ENCODE measurements around the gene CCDC187.
A peak's percentile ranks its signal among the peaks of the same experiment; 100 is the strongest.

Gene CCDC187

DNA sequence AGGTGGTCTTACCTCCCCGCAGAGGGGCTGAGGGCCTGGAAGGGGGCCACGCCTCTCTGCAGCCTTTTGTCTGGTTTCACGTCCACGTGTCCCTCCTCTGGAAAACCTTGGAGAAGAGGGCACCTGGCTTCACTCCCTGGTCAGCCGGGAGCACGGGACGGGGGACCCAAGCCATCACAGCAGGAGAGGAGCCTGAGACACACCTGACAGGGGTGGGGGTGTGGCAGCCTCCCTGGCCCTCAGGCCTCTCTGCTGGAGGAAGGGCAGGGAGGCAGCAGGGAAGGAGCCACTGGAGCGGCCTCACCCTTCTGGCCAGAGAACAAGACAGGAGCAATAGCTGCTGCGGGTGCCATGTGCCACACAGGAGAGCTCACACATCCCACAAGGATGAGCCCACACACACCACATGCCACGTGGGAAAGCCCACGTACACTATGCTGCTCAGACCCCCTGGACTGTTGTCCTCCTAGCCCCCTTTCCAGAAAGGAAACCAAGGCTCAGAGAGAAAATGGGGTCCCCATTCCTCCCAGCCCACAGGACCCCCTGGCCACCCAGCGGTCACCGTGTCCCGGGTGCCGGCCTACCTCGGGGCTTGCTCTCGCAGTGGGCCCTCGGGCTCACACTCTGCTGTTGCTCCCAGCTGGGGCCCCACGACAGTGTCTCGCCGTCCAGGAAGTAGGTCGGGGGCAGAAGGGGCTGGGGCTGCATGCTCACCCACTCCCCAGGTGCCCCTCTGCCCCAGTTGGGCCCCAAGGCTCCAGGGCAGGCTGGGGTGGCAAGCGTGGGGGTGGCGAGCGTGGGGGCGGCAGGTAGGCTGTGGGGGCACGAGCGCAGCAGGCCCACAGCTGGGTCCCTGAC is 18.2 kb downstream of the CCDC187 start:
- DNase-seq, result no peak

DNA sequence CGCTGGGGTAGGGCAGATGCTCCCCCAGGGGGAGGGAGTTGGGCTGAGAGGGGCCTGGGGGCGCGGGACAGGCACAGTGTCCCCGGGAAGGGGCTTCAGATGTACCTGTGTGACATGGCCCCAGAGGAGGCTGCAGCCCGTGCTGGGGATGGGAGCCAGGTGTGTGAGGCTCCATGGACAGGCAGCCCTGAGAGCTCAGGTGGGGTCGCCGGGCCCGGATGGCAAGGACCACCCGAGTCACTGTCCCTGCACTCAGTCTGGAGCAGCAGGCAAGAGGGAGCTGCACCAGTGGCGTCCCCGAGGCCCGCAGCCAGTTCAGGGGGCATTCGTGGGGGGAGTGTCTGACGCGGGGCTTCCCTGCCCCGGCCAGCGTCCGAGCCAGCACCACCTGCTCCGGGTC is 18.9 kb downstream of the CCDC187 start:
- no peak for DNase-seq

DNA sequence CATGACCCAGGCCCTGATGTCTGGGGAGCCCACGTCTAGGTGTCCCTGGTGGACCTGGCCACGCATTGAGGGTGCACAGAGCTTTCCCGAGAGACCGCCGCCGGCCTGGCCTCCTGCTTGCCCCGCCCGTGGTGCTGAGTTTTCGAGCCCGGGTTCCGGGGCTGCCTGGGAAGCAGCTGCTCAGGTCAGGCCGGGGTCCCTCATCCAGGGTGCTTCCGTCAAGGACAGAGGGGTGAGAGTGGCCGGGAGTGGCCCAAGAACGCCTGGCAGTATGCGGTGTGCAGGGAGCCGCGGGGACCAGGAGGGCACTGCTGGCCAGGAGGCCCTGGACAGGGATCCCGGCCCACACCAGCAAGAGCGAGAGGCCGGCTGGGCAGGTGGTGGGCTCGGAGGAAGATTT is 19.6 kb downstream of the CCDC187 start:
- DNase-seq, result no peak

DNA sequence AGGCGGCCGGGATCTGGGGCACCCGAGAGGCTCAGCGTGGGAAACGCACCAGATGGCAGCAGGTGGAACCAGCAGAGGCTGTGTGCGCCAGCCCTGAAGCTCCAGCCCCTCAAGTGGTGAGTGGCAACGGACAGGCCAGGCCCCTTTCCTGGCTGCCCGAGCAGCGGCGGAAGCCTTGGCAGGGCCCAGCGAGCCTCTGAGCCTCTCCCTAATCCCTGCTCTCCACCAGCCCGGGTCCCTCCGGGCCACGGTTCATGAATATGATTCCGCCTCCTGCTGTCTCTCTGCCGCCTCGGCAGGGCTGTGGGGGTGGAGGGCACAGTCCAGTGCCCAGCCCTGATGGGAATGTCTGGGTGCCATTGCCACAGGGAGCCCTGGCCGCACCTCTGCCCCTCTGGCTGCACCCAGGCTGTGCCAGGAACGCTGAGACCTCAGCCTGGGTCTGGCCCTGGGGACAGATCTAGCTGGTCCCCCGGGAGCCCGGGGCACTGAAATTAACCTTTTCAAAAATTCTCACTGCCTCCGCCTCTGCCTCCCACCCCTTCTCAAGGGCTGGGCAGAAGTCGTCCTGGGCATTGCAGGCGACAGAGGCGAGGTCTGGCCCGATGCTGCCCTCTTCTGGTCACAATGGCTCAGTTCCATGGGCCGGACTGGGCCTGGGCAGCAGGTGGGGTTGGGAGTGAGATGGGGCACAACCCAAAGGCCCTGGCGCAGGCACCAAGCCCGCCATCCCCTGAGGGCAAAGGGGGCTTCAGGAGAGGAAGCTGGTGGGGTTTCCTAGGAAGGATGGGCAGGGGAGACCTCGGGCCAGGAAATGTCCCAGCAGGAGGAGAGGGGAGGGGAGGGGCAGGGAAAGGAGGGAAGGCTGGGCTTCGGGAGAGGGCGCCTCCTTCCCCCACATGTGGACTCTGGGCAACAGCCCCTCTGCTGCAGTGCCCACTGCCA is 20.3 kb downstream of the CCDC187 start:
- peak in 55 of 58 donors; percentile 10 to 84 (median 60) for DNase-seq

DNA sequence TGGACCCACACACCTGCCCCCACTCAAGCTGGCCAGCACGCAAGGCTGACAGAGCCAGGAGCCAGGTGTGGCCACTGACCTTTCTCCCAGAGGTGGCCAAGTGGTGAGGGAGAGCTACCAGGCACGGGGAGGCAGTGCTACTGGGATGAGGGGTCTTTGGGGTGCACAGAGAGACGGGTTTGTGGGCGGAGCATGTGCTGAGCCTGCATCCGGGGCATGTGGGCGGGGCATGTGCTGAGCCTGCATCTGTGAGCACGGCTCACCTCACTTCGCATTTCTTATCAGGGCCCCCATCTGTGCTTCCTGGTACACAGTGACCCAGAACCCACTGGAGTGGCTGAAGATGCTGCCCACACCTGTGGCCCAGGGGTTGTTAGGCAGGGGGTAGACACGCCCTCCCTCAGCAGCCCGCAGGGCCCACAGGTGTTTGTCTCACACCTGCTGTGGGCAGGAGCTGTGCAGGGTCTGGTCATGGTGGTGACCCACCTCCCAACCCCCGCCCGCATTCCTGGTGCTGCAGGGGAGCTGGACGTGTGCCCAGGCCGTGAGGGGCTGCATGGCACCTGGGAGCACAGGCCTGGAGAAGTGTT is 21.5 kb downstream of the CCDC187 start:
- no peak for DNase-seq

DNA sequence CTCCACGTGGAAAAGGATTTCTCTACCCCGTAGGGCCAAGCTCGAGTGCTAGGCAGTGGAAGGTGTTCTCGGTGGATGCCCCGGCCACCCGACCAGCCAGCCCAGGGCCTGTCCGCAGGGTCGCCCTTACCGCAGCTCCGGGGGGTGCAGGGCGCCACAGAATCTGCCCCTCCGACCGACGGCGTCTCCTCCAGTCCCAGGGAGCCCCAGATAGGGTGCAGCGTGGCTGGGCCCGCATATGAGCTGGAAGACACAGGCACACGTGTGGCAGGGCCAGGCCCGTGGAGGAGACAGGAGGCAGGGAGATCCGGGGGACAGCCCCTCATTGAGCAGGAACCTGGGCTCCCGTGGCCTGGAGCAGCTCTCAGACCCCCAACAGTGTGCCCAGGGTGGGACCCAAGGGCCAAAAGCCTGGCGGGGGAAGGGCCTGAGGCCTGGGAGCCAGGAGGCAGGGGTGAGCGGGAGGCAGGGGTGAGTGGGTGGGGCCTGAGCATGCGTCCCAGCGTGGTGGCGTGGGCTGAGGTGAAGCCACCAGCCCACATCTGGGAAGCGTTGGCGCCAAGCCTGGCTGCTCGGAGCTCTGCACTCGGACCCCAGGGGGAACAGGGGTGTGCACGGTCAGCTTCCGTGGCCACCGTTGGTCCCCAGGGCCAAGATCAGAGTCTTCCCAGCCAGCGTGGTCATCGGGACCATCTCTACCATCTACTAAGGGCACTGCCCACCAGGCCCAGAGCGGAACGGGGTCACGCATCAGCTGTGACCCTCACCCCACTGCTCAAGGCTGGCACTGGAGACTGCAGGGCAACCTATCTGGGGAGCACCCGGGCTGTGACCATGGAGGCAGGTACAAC is 22.2 kb downstream of the CCDC187 start:
- DNase-seq, result no peak

DNA sequence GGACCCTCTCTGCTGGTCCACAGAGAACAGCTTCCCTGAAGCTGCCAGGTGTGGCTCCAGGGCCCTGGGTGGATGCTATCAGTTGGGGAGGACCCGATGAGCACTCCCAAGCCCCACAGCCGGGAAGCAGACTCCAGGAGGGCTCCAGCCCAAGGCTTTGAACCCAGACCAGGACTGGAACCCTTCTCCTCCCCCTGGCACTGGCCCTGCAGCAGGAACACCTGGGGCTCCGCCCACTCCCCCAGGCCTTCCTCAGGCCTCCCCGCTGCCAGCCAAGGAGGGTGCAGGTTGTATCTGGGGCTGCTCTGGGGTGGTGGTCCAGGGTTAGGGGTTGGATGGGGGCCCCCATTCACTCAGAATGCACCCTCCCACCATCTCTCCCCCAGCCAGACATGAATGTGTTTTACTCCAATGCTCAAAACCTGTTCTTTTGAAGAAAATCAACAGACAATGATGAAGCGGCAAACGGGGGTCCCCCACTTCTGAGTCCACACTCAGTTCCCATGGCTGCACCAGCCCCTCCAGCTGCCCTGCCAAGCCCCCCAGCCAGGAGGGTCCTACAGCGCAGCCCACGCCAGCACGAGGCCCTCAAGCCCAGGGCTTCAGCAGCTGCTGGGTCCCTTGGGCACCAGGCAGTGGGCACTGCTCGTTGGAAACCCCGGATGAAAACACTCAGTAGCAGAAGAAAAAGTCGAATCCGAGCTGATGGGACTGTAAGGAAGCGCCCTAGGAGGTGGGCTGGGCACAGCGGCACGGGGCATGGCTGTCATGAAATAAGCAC is 23.2 kb downstream of the CCDC187 start:
- no peak for DNase-seq

DNA sequence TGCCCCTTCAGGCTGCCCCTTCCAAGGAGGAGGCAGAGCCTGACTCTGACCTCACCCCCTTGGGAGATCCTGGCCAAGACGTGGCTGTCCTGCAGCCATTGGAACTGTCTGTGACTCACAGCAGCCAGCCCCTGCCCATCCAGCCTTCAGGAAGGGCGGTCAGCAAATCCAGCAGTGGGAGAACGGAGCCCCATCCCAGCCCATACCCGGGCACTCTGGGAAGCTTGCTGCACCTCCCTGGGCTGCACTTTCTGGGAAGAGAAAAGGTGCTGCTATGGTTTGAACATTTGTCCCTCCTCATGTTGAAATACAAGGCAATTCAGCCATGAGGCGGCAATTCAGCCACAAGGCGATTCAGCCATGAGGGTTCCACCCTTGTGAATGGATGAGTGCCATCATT is 24.4 kb downstream of the CCDC187 start:
- no peak for DNase-seq

DNA sequence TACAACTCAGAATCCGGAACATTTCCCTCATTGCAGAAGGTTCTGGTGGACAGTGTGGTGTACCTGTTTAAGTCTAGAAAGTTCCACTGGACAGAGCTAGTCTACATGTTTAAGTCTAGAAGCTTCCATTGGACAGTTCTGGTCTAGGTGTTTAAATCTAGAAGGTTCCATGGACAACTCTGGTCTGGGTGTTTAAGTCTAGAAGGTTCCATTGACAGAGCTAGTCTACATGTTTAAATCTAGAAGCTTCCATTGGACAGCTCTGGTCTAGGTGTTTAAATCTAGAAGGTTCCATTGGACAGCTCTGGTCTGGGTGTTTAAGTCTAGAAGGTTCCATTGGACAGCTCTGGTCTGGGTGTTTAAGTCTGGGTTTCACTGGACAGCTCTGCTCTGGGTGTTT is 25.0 kb downstream of the CCDC187 start:
- DNase-seq, result no peak

DNA sequence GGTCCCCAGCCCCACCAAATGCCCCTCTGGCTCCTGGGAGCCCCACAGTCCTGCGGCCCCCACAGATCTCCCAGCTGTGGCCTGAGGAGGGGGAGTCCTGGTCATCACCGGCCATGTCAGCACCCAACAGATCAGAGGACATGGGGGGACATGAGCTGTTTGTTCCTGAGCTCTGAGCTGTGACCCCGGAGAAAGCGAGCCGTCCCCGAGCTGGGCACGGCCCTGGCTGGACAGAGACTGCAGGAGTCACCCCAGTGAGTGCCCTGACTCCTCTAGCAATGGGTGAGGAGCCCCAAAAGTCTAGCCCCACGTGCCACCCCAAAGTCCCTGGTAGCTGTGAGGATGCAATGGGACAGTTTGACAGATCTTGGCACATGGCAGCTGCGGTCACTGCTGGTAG is 25.7 kb downstream of the CCDC187 start:
- no peak for DNase-seq

DNA sequence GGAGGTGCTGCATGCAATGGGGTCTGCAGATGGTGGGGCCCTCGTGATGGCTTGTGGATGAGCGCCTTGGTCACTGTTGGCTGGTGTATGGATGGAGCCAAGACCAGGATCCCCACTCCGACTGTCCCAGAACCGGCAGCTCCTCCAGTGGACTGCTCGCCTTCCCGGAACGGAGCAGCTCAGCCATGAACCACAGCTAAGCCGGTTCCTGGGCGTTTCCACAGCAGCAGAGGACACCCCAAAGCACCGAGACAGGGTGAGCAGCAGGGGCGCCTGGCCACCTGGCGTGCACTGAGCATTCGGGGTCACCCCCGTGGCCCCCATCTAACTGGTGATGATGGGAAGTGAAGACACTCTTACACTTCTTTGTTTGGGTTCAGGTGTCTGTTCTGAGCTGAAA is 26.1 kb downstream of the CCDC187 start:
- no peak for DNase-seq

DNA sequence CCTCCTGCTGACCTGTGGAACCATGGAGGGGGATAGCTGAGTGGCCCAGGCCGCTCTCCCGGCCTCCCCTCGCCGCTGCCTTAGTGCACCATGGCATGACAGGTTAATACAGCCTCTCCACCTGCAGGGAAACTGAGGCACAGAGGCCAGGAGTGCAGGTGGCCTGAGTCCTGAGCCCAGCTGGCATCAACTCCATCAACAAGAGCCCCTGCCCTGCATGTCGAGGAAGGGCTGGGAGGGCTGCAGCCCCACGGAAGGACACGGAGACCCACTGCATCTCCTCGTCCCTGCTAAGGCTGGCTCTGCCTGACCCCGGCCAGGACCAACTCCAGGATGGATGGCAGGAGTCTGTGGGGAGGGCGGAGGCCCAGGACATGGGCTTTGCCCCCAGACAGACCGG is 27.2 kb downstream of the CCDC187 start:
- no peak for DNase-seq

DNA sequence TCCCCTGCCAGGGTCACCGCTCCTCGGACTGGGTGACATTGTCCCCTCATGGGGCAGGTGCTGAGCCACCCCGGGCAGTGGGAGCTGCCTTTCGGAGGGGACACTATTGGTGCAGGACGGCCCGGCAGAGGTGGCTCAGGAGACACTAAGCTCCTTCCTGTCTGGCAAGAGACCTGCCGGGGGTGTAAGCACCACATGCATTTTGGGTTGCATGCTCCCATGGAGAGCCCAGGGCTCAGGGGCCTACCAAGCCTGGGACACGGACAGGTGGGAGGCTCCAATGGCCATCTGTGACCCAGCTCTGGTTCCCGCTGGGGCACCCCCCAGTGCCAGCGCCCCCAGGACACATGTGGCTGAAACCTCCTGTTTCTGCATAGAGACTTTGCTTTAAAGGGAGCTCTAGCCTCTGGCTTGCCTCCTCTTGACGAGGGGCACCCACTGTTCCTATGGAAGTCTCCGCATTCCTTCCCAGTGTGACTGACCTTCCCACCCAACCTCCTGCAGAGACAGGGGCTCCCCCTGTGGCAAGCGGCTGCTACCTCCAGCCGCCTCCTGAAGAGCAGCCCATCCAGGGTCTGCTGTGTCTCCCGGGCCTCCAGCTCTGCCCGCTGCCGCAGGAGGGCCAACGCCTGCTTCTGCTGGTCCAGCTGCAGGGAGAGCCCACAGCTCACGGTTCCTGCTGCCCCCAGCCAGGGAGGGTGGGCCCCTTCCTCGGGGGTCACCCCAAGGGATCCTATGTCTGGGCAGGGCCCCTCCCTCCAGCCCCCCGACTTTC is 28.1 kb downstream of the CCDC187 start:
- DNase-seq, result no peak

DNA sequence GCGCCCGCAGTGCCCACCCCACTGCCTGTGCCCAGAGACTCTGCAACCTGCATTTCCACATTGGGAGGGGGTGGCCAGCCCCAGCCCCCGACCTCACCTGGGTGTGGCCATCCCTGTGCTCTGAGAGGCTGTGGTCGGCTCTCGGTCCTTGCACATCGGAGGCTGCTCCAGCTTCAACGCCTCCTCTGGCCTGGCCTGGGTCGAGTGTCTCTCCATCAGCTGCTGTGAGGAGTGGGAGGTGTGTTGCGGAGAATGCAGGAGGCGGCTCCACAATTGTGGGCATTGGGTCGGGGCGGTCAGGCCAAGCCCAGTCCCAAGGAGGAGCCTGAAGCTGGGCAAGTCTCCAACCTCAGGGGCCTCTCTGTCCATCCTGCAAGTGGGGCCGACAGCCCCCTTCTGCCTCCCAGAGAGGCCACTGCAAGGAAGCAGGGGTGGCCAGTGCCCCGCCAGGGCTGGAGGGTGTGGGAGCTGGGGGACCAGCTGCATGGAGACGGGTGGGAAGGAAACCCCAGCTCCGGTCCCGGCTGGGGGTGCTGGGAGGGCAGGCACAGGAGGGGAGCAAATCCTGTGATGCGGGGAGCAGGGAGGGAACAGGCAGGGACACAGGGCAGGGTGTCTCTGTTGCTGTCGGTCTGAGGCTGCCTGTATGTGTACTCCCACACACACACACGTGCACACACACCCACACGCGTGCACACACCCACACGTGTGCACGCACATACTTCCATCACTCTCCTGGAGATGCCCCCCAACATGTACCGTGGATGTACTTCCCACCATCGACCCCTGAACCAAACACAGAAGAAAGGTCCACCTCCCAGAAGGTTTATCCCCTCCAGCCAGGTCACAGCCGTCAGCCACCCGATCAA is 28.9 kb downstream of the CCDC187 start:
- no peak for DNase-seq

DNA sequence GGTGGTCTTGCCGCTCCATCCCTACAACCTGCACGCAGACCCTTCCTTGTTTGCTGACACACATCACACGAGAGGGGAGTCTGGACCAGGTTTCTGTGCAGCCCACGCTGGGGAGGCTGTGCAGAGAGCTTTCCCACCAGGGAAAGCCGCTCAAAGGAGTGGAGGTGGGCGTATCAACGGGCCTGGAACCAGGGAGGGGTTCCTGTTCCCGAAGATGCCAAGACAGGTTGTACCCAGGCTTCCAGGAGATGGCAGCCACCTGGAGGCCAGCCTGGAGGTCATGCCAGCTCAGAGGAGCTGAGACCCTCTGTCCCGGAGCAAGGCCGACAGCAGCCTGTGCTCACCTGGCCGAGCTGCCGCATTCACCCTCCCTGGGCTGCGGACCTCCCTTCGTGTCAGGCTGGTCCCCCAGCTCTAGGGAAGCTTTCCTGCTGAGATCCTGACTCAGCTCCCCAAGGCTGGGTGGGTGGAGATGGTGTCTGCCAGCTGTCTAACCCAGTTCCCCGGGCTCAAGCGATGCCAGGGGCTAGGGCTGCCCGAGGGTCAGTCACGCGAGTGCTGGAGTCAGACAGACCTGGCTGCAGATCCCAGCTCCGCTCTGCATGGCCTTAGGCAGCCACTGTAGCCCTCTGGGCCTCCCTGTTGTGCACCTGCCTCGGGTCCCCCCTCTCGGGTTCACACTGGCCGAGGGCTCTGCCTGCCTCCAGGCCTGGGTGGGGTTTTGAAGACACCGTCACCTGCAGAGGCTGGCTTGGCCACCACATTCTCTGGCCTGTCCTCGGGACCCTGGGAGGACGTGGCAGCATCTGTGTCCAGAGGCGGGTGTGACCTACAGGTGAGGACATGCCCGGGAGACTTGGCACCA is 29.7 kb downstream of the CCDC187 start:
- no peak for DNase-seq

DNA sequence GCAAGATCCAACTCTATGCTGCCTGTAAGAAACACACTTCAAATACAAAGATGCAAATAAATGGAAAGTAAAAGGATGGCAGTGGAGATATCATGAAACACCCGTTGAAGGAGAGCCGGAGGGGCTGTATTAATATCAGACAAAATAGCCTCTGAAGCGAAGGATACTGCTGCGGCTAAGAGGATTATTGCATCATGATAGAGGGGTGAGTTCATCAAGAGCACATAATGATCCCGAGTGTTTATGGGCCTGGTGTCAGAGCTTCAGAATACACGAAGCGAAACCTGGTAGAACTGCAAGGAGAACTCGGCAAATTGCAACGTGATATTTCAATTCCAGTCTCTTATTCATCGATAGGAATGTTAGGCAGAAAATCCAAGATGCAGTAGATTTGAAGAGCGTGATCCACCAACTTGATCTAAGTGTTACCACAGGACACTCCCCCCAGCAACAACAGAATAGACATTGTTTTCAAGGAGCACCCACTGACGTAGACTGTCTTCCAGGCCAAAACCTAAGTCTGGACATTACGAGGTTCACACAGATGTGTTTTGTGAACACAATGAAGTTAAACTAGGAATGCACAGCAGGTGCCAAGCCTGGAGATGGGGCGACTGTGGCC is 30.5 kb downstream of the CCDC187 start:
- DNase-seq, result no peak

DNA sequence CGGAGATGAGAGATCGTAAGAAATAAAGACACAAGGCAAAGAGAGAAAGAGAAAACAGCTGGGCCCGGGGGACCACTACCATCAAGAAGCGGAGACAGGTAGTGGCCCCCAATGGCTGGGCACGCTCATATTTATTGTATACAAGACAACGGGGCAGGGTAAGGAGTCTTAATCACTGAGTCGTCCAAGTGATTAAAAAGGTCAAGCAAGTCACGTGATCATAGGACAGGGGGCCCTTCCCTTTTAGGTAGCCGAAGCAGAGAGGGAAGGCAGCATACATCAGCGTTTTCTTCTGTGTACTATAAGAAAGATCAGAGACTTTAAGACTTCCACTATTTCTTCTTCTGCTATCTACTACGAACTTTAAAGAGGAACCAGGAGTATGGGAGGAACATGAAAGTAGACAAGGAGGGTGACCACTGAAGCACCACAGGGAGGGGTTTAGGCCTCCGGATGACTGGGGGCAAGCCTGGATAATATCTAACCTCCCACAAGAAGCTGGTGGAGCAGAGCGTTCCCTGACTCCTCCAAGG is 33.7 kb downstream of the CCDC187 start:
- no peak for DNase-seq

Data from anterior cingulate cortex (tissue), 58 donors.